Measurements from ENCODE around the gene SYT17.

SYT17 gene

DNA sequence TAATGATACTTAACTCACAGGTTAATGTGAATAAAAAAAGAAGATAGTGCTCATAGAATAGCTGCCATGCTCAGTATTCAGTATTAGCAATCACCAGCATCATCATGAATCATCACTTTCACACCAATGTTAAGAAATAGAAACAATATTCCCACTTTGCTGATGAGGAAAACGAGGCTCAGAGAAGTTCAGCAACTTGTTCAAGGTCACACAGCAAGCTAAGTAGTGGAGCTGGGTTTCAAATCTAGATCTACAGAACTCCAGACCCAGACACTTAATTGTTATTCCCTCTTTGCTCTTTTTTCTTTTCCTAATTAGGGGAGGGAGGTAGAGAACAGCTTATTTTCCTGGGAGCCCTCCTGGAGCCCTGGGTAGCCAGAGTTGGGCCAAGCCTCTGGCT, 140.4 kb downstream of the SYT17 start:
- DNase-seq, result no peak
- TF ChIP-seq GATA1 (IDR thresholded peaks at IDR 0.05; ENCODE audit: low read depth, low read length) (no peak), POLR2A (IDR thresholded peaks at IDR 0.05; ENCODE audit: low read length) (no peak)

DNA sequence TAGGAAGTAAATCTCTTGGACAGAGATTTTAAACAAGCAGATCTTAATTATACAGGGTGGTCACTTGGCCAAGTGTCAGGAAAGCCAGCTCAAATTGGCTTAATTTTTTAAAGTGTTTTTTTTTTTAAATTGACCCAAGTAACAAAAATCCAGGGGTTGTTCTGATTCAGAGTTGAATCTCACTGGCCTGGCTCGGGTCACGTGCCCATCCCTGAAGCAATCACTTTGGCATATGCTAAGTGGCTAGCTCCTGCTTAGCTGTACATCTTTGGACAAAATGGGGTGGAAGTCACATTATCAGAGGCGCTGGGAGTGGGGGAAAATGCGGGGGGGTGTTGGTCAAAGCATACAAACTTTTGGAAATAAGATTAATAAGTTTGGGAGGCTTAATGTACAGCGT, 141.1 kb downstream of the SYT17 start:
- DNase-seq, result no peak
- TF ChIP-seq GATA1 (IDR thresholded peaks at IDR 0.05; ENCODE audit: low read depth, low read length), result no peak
- no peak for TF ChIP-seq POLR2A (IDR thresholded peaks at IDR 0.05; ENCODE audit: low read length)

DNA sequence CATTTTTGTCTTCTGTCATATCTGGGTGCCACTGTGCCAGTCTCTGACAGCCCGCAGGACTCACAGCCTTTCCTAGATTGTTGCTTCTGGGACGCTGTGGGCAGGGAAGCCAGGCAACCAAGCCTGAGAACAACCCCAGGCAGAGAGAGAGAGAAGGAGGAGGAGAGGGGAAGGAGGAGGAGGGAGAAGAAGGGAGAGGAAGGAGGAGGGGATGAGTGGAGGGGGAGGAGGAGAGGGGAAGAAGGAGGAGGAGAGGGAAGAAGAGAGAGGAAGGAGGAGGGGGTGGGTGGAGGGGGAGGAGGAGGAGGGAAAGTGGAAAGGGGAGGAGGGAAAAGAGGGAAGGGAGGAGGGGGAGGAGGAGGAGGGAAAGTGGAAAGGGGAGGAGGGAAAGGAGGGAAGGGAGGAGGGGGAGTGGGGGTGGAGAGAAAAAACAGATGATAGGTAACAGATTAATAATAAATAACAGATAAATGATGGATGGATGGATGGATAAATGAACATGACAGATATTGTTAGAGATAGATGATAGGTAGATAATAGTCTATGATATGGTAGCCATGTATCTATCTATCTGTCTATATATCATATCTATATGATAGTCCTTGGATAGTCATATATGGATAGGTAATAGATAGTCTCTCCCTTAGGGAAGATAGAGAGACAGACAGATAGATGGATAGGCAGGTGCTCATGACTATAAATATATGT, 146.8 kb downstream of the SYT17 start:
- TF ChIP-seq GATA1 (IDR thresholded peaks at IDR 0.05; ENCODE audit: low read depth, low read length) (no peak), POLR2A (IDR thresholded peaks at IDR 0.05; ENCODE audit: low read length) (no peak)
- no peak for DNase-seq

DNA sequence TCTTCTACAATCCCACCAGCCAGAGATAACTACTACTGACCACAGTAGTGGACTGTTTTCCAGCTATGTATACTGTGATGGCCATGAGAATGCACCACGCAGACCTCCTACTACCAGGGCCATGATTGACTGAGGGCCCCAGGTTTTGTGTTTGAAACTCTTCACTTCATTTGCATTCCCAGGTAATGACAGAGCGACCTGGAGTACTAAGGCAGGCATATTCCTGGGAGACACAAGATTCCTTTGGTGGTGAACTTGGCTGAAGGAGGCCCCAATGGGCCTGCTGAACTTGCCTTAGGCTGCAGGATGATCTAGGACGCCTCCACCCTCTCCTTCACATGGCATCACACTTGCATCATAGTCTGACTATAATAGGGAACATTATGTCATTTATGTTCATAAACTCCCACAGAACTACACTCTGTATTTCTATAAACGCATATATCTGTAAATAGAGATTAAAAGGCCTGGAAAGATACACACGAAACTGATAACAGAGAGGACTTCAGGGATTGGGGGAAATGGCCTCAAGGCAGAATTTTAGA, 147.9 kb downstream of the SYT17 start:
- TF ChIP-seq POLR2A (IDR thresholded peaks at IDR 0.05; ENCODE audit: low read length), result no peak
- no peak for DNase-seq

DNA sequence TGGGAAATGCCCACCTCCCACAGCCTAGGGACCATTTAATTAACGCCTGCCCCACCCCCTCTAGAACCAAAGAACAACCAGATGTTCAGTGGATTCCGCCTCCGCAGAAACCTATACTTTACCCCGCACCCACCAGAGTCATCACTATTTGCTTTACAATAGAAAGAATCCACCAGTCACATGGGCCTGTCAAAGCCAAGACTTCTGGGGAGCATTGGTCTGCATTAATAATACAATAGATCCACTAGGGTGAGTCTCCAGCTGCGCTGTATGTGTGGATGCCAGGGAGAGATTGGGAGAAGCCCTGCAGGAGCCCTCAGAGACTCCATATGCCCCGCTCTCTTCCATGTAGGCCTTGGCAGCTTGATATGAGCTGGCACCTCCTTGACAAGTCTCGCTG, 148.8 kb downstream of the SYT17 start:
- TF ChIP-seq POLR2A (IDR thresholded peaks at IDR 0.05; ENCODE audit: low read length) (no peak), GATA1 (IDR thresholded peaks at IDR 0.05; ENCODE audit: low read depth, low read length) (no peak)
- no peak for DNase-seq

Measured in erythroblast (primary cell).